HG02943 (cell line): ENCODE results near the gene ZNF408.
"Not testable (repeated sequence)": the region's sequence is repeated elsewhere in the genome, so short reads cannot be mapped to it uniquely, and the experiment has no call there.

Experiments
- ATAC-seq: cut with Tn5 transposase; IDR thresholded peaks from one replicate; pipeline ENCODE4 v1.9.1; 2021; ENCODE audit warnings: mild to moderate bottlenecking, low read depth, moderate library complexity; ENCODE audit not compliant: unreplicated experiment

Gene ZNF408

GRCh38 chr11:46700241-46701077 is at the start of gene ZNF408, which contains the start of gene ARHGAP1:
ZNF408 (plus strand) TSS chr11:46701031; CDS start chr11:46701048, 17 bp downstream.
ARHGAP1 (minus strand) TSS chr11:46700619; CDS start chr11:46696107, 4,512 bp downstream.
- ATAC-seq = peak; percentile 85

- no peak for ATAC-seq
These were observed 45.2 kb upstream of the ZNF408 start for GRCh38 chr11:46655631-46656030.

GRCh38 chr11:46657186-46657585 is 43.6 kb upstream of the ZNF408 start:
- no peak for ATAC-seq

GRCh38 chr11:46658259-46658658 is 42.6 kb upstream of the ZNF408 start:
- ATAC-seq = no peak

- no peak for ATAC-seq
These were observed 40.9 kb upstream of the ZNF408 start for GRCh38 chr11:46659908-46660307.

GRCh38 chr11:46661836-46662235 is 39.0 kb upstream of the ZNF408 start:
- ATAC-seq = no peak

GRCh38 chr11:46662366-46662765 is 38.5 kb upstream of the ZNF408 start:
- ATAC-seq = no peak

- no peak for ATAC-seq
These were observed 37.4 kb upstream of the ZNF408 start for GRCh38 chr11:46663277-46663940.

GRCh38 chr11:46664612-46665011 is 36.2 kb upstream of the ZNF408 start:
- no peak for ATAC-seq

- ATAC-seq = no peak
These were observed 35.5 kb upstream of the ZNF408 start for GRCh38 chr11:46665356-46665755.

GRCh38 chr11:46666516-46666915 is 34.3 kb upstream of the ZNF408 start:
- ATAC-seq = no peak

GRCh38 chr11:46667043-46667481 is 33.8 kb upstream of the ZNF408 start:
- ATAC-seq = no peak

GRCh38 chr11:46668480-46669085 is 32.2 kb upstream of the ZNF408 start:
- no peak for ATAC-seq

- no peak for ATAC-seq
These were observed 31.1 kb upstream of the ZNF408 start for GRCh38 chr11:46669711-46670139.

GRCh38 chr11:46670521-46670920 is 30.3 kb upstream of the ZNF408 start:
- not testable (repeated sequence) for ATAC-seq

- ATAC-seq = no peak
These were observed 28.9 kb upstream of the ZNF408 start for GRCh38 chr11:46671958-46672315.

- ATAC-seq = no peak
These were observed 28.4 kb upstream of the ZNF408 start for GRCh38 chr11:46672381-46672839.

GRCh38 chr11:46673713-46674462 is 26.9 kb upstream of the ZNF408 start:
- ATAC-seq = no peak

- no peak for ATAC-seq
These were observed 26.2 kb upstream of the ZNF408 start for GRCh38 chr11:46674463-46675287.
